SH-SY5Y (cell line): Measurements from ENCODE around the gene SLC5A8.

ENCODE experiments used
- GATA2 ChIP-seq: IDR thresholded peaks from 2 replicates; pipeline ENCODE4 v1.6.1; 2011; ENCODE audit warnings: mild to moderate bottlenecking, low read depth, low read length
- GATA3 ChIP-seq: IDR thresholded peaks from 2 replicates; pipeline ENCODE4 v1.6.1; 2011; ENCODE audit warnings: low read depth, mild to moderate bottlenecking, low read length, moderate library complexity

SLC5A8 gene, protein sequence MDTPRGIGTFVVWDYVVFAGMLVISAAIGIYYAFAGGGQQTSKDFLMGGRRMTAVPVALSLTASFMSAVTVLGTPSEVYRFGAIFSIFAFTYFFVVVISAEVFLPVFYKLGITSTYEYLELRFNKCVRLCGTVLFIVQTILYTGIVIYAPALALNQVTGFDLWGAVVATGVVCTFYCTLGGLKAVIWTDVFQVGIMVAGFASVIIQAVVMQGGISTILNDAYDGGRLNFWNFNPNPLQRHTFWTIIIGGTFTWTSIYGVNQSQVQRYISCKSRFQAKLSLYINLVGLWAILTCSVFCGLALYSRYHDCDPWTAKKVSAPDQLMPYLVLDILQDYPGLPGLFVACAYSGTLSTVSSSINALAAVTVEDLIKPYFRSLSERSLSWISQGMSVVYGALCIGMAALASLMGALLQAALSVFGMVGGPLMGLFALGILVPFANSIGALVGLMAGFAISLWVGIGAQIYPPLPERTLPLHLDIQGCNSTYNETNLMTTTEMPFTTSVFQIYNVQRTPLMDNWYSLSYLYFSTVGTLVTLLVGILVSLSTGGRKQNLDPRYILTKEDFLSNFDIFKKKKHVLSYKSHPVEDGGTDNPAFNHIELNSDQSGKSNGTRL

DNA sequence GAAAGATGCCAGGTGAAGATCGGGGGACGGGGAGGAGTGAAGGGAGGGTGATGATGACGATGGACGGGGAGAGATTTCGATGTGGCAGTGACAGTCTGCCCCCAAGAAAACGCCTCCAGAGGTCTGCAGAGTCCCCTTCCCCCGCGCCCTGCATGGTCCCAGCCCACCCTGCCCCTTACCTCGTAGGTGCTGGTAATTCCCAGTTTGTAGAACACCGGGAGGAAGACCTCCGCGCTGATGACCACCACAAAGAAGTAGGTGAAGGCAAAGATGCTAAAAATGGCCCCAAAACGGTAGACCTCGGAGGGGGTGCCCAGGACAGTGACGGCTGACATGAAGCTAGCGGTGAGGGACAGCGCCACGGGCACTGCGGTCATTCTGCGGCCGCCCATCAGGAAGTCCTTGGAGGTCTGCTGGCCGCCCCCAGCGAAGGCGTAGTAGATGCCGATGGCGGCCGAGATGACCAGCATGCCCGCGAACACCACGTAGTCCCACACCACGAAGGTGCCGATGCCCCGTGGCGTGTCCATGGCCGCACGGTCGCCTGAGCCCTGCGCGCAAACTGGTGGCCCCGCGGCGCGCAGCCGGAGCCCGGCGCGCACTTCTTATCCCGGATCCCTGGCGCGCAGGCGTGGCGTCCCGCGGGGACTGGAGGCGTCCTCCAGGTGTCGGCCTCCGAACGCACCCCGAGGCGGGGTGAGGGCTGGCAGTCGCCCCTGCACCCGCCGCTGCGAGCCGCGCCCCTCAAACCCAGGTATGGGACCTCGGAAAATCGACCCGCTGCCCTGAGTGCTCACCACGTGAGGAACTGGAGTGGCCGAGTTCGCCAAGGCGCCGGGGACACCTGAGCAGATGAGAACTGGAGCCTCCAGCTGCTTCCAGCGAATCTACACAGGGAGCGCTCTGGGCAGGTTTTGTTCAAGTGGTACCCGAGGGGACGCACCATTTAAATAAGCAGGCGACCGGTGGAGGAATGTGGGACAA lies at the start of gene SLC5A8:
TSS of gene SLC5A8 (minus strand) at position 920 of the 984 bp plus-strand sequence. CDS start at position 530, 390 bp downstream.
- TF ChIP-seq GATA2 (no peak), GATA3 (no peak)

DNA sequence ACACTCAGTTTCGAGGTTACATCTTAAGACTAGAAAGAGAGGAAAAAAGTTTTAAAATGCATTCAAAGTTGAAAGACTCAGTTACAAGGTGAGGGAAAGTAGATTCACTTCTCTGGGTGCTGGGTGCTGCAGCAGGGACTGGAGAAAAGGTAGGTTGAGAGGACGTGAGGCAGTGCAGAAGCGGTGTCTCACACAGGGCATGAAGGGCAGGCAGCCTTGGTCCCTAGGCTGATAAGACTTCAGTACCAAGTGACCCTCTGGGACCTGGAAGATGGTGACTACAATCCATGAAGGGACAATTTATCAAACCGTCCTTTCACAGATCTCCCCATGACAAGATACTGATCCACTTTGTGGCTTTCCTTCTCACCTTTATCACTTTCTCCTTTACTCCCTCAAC lies 47.3 kb upstream of the SLC5A8 start:
- TF ChIP-seq GATA2 (no peak), GATA3 (no peak)

DNA sequence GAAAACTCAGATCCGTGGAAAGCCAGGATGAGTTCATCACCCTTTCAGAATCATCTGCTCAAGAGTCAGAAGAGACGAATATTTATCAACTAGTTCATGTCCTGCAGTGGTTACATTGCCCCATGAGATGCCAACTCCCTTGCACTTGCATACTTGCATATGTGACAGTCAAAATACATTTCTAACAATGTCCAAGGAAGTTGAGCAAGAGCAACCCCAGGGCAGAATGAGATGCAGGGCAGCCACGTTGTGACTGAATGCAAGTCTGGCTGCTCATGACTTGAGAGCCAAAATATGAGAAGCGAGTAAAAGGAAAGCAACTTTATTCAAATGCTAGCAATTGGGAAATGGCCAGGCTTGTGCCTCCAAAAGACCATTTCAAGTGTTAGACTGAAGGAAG lies 46.2 kb upstream of the SLC5A8 start:
- no peak for TF ChIP-seq GATA2

DNA sequence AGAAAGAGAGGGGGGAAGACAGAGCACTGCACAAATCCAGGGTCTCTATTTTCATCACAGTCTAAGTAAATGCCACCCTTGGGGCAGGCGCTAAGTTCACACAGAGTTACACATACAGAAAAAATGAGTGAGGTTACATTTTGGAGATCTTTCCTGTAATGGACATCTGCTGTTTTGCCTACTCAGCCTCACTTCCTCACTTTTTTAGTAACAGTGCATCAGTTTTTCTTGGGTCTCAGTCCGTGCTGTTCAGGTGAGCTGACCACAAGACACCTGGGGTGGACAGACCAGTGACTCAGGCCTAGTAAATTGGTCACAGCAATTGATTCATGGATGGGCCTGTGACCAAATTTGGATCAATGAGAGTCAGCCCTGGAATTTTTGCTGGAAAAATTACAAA lies 33.6 kb upstream of the SLC5A8 start:
- TF ChIP-seq GATA3: no peak
- TF ChIP-seq GATA2: no peak

DNA sequence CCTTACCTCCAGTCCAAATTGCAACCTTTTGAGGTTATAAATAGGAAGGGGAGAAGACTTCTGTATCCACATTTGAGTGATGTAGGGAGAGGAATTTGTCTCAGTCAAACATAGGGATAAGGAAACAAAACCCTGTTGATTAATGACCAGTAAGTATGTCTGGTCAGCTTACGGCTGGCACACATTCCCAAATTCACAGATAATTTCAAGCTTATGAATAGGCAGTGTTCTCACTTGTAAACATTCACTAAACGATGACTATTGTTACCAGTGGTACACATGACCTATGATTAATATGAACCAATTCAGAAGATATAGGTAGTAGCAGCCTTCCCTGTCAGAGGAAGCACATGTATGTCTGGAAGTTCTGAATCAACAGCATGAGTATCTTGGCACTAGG lies 33.0 kb upstream of the SLC5A8 start:
- TF ChIP-seq GATA2: no peak
- TF ChIP-seq GATA3: no peak

DNA sequence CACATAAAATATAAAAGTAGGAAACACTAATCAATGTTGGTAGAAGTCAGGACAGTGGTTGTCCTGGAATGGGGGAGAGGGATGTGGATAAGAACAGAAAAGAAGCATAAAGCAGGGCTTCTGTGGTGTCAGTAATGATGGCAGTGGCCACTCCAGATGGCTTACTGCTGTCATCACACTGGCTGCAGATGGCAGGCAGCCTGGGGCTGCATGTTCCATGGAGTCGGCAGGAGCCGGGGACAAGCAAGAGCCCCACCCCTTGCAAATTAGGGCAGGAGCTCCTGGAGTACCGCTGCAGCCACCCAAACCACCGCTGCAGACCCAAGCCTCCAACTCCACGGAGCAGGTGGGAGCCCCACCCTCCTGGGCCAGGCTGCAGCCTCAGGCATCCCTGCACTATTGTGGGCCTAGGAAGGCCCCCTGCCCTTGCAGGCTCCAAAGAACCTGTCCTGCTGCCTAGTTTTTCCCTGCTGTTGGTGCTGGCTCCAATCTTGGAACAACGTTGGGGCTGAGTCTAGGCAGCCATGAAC lies 28.8 kb upstream of the SLC5A8 start:
- TF ChIP-seq GATA2: no peak
- TF ChIP-seq GATA3: no peak

DNA sequence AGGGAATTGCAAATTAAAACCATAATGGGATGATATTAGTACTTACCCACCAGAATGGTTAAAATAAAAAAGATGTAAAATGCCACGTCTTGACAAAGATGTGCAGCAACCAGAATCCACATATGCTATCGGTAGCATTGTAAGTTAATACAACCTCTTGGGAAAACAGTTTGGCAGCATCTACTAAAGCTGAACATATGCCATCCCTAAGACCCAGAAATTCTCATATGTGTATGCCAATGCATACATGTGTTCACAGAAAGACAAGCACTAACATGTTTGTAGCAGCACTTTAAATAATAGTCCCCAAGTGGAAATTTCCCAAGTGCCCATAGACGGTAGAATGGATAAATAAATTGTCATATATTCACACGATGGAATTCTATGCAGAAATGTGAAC lies 28.3 kb upstream of the SLC5A8 start:
- no peak for TF ChIP-seq GATA3
- no peak for TF ChIP-seq GATA2

DNA sequence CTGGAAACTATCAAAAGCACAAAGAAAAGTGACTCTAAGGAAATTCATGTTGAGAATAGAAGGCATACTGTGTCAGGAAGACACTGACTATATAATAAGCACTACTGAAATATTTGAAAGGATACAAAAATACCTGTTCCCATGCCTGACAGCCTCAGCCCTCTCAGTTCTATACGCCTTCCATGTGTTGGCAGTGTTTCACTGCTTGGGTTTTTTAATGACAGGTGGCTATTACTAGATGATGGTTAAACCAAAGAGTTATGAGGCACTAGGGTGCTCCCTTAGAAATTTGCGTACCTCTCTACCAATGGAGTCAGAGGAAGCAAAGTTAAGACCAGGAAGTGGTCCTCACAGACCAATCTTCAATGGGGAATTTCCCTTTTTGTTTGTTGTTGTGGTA lies 25.6 kb upstream of the SLC5A8 start:
- TF ChIP-seq GATA3 (no peak), GATA2 (no peak)

DNA sequence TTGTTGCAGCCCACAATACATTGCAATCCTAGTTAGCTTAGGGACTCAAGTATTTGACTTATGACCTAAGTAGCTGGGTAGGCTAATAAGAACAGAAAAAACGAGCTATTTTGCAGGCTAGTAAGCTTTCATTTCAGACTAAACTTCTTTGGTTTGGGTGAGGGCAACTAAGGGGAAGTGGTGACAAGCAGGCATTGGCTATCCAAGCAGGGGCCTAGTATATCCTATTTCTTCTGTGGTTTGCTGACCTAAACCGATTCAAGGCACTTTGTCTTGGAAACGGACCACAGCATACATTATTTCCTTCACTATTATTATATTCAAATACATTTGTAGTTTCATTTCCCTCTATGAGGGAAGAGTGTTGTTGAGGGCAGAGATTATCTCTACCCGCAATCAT lies 21.6 kb upstream of the SLC5A8 start:
- TF ChIP-seq GATA3 (no peak), GATA2 (no peak)

DNA sequence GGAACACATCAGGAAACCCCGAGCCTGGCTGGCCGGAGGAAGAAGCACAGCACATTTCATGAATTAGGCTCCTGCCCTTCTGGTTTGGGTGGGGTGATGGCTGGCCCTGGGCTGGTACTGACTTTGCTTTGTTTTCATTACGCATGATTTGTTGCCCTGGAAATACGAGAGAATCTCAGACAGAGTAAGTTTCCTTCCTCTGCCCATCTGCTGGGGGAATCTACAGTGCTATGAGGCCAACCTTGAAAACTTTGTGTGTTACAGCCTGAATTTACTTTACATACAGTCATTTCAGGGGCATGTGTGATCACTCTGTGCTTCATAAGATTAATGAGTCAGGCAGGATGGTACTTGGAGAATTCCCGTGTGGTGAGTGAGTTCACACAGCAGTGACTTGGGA lies 20.5 kb upstream of the SLC5A8 start:
- TF ChIP-seq GATA3: no peak
- TF ChIP-seq GATA2: no peak

DNA sequence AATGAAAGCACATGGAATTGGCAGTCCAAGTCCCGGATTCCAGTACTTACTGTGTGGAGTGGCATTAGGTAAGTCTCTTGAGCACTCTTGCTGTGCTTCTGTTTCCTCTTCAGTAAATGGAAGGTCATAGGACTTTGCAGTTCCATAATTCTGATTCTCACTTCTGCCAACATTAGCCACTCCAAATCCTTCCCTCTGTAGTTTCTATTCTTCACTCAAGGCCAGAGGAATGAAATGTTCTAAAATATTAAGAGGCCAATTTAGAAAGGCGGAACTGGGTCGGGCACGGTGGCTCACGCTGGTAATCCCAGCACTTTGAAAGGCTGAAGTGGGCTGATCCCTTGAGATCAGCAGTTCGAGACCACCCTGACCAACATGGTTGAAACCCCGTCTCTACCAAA lies 19.8 kb upstream of the SLC5A8 start:
- TF ChIP-seq GATA2: no peak
- no peak for TF ChIP-seq GATA3

DNA sequence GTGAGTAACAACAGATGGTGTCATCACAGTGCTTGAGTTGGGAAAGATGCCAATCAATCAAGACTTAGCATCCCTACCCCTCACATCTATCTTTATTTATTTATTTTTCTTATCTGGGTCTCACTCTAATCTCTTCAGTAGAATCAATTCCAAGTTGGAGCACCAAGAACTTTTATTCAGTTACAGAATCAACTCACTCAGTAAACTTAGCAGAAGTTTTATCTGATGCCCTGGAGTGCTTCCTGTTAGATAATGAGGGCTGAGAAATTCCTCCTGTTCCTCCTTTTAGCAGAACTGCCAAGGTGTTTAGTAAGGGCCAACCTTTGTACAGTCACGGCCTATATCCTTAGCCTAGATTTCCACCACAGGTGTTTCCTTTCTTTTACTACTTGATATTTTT lies 11.3 kb upstream of the SLC5A8 start:
- TF ChIP-seq GATA2: no peak
- TF ChIP-seq GATA3: no peak

DNA sequence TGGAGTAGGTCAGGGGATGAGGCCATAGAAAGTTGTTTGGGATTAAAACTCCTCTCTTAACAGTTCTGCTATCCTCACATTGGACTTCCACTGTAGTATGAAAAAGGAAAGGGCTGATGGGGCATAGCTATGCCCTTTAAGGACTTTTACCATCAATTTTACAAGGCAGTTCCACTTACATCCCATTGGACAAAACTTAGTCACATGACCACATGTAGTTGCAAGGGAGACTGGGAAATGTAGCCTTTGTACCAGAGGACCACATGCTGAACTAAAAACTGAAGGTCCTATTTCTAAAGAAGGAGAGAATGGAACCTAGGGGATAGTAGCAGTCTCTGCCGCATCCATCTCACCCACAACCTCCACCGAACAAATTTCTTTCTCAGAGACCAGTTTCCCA lies 6.8 kb upstream of the SLC5A8 start:
- TF ChIP-seq GATA2 (no peak), GATA3 (no peak)
